HG03442 (cell line): ENCODE measurements around the gene ZNF609.

Experiments
- ATAC-seq: cut with Tn5 transposase; IDR thresholded peaks from one replicate; pipeline ENCODE4 v1.9.1; 2021; ENCODE audit warnings: mild to moderate bottlenecking, moderate library complexity; ENCODE audit not compliant: unreplicated experiment

ZNF609 gene

DNA sequence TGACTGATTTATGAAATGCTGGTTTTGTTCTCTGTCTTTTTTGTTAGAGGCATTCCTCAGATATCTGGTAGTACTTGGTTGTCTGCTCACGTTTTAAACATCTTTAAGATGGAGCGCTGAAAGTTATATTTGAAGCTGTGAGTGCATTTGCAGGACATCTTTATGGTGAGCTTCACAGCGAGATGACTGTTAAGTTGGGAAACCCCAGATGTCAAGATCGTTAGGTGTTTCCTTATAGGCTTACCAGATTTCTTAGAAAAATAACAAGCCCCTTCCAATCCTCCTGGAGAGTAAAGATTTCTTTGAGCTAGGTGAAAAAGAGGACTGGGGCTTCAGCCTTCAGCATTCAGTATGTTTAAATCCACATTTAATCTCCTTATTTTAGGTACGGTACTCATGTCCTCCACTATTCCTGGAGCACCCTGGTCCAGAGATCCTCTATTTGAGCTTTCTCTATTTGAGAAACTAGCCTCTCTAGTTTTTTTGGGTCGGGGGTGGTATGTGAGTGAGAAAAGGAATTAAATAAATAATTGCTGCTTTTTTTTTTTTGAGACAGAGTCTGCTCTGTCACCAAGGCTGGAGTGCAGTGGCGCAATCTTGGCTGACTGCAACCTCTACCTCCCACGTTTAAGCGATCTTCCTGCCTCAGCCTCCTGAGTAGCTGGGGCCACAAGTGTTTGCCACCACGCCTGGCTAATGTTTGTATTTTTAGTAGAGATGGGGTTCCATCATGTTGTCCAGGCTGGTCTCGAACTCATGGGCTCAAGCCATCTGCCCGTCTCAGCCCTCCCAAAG is 72.3 kb downstream of the ZNF609 start:
- no peak for ATAC-seq

DNA sequence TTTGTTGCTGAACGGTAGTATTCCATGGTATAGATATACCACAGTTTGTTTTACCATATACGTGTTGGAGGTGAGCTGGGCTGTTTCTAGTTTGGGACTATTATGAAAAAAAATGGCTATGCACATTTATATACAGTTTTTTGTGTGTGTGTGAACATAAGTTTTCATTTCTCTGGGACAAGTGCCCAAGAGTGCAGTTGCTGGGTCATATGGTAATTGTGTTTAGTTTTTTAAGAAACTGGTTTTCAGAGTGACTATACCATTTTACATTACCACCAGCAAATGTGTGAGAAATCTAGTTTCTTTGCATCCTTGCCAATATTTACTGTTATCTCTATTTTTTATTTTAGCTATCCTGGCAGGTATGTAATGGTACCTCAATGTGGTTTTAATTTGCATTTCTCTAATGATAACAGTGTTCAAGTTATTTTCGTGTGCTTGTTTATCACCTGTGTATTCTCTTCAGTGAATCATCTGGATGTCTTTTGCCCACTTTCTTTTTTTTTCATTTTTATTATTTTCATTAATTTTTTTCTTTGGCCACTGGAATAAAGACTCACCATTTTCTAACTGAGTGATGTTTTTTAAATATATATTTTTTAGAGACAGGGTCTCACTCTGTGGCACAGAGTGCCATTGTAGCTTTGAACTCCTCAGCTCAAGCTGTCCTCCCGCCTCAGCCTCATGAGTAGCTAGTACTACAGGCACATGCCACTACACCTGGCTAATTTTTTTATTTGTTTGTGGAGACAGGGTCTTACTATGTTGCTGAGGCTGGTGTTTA is 75.3 kb downstream of the ZNF609 start:
- no peak for ATAC-seq

DNA sequence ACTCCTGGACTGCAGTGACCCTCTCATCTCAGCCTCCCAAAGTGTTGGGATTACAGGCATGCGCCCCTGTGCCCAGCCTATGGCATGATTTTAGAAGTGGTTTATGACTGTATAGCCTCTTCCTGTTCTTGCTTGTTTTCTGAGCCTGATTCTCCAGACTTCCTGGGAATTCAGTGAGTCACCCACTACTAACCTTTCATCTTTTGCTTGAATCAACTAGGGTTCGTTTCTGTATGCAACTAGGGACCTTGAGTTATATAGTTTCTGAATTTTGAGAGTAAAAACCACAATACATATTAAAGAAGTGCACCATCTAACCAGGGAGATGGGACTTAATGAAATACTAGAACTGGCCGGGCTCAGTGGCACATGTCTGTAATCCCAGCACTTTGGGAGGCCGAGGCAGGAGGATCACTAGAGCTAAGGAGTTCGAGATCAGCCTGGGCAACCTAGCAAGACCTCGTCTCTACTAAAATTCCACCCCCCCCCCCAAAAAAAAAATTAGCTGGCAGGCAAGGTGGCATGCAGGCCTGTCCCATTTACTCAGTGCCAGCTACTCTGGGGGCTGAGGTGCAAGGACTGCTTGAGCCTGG is 76.0 kb downstream of the ZNF609 start:
- ATAC-seq: no peak

DNA sequence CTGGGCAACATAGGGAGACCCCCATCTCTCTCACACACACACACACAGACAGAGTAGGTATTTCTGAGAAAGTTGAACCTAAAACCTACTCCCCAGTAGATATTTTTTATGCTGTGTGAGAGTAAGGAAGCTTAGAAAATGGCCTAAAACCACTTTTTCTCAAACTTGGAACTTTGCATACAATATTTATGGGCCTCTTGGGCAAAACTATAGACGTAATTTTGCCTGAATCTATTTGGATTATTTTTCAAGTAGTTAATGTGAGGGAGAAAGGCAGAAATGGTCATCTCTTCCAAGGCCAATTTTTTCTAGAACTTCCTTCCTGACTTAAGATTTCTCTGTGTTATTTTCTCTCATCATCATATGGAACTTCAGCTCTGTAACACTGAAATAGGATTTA is 81.7 kb downstream of the ZNF609 start:
- no peak for ATAC-seq

DNA sequence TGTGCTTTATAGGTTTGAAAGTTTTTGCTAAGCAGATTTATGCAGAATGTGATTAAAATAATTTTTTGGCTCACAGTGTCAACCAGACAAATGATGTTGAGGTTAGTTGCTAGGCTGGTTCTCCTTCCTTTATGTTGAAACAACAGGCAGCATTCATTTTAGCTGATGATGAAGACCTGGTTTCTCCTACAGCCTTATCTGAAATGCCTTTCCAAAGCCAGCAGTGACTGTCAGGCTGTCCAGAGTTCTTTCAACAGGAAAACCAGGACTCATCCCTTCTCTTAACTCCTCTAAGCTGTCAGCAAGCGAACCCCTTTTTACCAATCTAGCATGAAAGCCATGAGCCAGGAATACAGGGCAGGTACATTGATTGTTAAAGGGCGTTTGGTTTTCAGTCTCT is 84.1 kb downstream of the ZNF609 start:
- no peak for ATAC-seq

DNA sequence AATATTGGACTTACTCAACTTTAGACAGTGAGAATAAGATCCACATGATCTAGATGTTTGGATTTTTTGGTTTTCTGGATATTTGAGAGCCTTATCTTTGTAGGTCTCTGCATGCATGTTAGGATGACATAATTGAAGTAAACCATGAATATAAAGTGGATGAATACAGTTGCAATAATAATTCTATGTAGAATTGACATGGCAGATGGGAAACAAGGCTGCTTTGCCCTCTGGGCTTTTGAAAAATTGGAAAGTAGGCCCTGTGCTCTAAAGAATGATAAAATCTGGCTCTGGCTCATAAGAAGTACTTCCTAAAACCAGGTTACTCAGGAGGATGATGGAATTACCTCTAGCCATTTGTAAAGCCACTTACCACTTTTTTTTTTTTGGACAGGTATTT is 86.9 kb downstream of the ZNF609 start:
- no peak for ATAC-seq

DNA sequence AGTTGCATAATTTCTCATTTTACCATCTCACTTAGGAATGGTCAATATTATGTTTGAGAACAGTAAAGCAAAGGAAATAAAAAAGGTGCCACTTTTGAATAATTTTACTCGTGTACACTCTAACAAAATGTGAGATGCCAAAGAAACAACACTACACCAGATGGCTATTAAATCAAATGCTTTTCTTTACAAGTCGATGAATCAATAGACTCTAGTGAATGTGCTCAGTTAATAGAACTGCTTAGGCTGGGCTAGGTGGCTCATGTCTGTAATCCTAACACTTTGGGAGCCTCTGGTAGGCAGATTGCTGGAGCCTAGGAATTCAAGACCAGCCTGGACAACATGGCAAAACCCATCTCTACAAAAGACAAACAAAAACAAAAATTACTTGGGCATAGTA is 87.9 kb downstream of the ZNF609 start:
- ATAC-seq: no peak

DNA sequence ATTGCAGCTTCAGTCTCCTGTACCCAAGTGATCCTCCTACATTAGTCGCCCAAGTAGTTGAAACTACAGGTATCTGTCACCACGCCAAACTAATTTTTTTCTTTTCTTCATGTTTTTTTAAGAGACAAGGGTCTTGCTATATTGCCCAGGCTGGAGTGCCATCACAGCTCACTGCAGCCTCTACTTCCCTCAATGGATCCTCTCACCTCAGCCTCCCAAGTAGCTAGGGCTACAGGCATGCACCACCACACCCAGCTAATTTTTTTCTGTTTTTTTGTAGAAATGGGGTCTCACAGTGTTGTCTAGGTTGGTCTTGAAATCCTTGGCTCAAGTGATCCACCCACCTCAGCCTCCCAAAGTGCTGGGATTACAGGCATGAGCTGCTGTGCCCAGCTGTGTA is 89.5 kb downstream of the ZNF609 start:
- no peak for ATAC-seq

DNA sequence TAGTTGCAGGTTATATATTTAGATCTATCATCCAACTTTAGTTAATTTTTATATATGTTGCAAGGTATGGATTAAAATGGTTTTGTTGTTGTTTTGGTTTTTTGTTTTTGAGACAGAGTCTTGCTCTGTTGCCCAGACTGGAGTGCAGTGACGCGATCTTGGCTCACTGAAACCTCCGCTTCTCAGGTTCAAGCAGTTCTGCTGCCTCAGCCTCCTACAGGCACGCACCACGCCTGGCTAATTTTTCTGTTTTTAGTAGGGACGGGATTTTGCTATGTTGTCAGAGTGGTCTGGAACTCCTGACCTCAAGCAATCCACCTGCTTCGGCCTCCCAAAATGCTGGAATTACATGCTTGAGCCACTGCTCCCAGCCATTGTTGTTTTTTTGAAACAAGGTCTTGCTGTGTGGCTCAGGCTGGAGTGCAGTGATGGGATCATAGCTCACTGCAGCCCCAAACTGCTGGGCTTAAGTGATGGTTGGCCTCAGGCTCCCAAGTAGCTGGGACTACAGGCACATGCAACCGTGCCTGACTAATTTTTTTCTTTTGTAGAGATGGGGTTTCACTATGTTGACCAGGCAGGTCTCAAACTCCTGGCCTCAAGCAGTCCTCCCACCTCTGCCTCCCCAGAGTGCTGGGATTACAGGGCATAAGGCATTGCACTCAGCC is 92.0 kb downstream of the ZNF609 start:
- no peak for ATAC-seq

DNA sequence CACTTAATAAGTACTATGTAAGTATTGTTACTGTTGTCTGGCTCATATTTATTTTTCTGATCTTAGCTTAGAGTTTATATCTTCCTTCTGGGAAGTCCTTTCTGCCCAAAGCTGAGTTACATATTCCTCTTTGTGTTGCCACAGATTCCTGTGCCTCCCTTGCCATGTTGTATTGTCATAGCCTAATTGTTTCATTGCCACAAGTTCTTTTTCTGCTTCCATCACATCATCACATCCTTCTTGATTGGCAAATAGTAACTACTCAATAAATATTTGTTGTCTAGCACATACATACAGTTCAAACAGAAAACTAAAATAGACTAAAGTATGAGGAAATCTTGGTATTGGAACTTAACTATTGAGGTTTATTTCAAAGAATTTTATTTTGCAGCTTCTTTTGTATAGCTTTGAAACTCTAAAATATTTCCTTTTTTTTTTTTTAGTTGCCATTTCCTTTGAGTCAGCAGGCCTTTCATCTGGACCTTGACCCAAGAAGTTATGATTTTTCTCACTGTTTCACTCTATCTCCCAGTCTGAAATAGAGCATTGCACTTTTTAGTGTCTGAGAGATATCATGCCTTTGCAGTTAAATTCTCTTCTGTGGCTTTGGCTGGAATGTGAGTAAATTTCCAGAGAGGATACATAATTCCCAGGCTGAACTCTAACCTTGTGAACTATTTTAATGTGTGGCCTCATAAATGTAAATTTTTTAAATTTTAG is 98.2 kb downstream of the ZNF609 start:
- ATAC-seq: no peak

DNA sequence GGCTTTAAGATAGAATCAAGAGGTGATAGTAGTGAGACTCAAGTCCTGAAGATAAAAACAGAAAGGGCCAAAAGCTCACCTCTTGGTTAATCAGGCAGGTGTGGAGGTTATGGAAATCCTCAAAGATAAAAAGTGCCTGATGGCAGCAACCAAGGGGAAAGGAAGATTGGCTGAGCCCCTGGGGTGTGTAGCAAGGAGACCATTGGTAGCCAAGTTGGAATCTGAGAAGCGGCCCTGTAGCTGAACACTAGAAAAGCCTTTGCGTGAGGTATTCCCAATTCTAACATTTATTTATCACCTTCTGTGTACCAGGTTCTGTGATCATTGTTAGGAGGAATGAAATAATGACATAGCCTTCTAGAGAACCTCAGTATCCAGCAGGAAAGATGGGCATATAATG is 98.9 kb downstream of the ZNF609 start:
- ATAC-seq: no peak

DNA sequence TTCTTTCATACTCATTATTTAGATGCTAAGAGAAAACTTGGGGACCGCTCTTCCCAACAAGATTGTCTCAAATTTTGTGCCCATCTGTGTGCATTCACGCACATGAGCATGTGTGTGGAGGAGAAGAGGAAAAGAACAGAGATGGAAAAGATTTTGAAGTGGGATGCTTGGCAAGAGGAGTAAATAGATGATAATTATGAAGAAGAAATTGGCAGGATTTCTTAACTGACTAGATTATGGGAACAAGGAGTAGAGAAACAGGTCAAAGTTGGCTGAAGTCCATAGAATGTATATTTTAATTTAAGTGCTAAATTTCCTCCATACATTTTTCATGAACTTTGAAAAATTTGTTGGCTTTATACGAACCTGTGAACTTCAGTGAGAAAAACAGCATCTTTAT is 100.1 kb downstream of the ZNF609 start:
- no peak for ATAC-seq

DNA sequence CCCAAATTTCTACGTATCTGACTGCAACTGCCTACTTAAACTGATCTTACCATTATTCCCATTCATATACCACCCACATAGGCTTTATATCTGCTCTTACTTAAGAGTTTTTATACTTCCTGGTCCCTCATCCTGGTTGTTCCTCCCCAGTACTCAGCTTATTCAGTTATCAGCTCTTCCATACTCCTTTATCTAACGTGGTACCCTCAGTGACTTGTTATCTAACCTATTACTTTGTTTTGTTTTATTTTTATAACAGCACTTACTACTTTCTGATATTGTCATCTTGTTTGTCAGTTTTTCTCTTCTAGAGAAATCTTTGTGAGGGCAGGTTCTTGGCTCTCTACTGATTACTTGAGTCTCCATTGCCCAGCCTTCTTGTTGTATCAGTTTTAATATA is 100.6 kb downstream of the ZNF609 start:
- no peak for ATAC-seq

DNA sequence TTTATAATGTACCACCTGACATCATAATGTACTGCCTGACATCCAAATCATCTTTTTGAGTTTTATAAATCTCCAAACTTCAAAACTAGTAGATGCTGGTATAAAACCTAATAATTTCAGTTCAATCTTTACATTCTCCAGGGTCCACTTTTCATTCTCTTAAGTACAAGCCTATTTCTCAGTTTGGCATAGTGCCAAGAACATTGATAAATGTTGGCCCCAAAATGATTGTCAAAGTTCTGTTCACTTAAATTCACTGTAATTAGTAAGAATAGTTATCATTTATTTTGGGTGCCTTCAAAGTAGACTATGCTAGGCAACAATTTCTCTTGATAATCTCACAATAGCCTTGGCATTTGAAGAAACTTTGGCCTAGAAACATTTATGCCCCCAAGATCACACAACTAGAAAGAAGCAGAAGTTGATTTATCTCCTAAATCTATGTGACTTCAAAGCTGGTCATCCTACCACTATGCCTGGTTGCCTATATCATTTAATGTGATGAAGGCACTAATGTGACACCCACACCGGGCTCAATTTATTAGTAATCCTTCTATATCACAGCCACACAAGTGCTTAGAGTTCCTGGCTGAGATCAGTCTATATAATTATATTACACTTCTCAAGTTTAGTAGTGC is 101.7 kb downstream of the ZNF609 start:
- no peak for ATAC-seq

DNA sequence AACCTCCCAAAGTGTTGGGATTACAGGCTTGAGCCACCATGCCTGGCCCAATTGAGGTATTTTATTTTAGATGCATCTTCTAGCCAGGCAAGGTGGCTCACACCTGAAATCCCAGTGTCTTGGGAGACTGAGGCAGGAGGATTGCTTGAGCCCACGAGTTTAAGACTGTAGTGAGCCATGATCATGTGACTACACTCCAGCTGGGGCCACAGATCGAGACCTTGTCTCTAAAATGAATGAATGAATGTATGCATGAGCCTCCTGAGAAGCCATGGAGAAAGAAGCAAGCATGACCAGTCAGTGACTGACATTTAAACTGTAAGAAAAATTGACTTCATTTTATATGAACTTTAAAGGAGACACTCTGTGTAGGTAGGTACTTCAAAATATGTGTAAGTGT is 105.7 kb downstream of the ZNF609 start:
- no peak for ATAC-seq

DNA sequence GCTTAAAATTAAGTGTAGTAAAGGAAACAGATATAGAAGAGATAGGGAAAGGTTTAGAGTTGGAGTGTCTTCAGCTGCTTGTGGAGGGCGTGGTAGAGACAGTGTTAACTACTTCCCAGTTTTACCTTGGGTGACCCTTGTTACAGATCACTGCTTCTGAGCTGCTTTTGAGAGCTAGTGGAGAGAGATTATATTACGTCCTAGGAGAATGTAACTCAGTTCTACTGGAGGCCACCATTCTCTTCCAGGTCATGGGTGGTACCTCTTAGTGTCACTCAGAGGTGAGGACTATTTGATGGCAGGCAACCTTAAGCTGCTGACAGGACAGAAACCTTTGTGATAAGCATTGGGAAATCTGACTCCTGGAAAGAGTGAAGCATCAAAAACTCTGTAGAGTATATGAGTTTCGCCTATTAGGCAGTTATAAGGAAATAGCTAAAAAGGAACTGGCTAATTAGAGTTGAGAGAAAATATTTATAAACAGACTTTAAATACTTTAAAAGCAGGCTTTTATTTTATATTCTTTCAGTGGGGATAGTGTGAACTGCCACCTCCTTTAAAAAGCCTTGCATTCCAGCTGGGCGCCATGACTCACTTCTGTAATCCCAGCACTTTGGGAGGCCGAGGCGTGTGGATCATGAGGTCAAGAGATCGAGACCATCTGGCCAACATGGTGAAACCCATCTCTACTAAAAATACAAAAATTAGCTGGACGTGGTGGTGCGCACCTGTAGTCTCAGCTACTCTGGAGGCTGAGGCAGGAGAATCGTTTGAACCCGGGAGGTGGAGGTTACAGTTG is 106.5 kb downstream of the ZNF609 start:
- no peak for ATAC-seq

DNA sequence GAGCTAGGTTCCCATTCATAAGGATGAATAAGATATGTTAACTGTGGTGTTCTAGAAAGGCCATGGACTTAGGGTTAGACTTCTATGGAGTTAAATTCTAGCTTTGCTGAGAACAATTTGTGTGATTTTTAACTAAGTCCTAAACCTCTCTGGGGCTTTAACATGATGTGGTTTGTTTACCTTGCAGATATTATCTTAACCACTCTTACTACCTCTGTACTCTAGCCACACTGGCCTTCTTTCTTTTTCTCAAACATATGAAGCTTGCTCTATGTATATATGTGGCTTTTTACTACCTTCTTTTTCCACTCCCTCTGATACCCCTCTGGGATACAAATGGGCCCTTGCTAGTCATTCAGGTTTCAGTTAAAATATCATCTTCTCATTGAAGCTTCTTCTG is 108.4 kb downstream of the ZNF609 start:
- no peak for ATAC-seq

DNA sequence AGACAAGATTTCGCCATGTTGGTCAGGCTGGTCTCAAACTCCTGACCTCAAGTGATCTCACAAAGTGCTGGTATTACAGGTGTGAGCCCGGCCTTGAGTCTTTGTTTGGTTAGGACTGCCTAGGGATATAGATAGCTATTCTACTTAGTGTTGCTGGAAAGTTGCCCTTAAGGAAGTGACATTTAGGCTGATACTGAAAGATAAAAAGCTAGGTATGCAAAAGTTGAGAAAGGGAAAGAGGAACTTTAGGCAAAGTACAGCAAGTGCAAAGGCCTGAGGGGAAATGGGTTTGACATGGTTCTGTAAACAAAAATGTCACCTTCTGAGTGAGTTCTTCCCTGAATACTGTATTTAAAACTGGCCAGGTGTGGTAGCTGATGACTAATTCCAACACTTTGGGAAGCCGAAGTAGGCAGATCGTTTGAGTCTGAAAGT is 111.5 kb downstream of the ZNF609 start:
- ATAC-seq: no peak

DNA sequence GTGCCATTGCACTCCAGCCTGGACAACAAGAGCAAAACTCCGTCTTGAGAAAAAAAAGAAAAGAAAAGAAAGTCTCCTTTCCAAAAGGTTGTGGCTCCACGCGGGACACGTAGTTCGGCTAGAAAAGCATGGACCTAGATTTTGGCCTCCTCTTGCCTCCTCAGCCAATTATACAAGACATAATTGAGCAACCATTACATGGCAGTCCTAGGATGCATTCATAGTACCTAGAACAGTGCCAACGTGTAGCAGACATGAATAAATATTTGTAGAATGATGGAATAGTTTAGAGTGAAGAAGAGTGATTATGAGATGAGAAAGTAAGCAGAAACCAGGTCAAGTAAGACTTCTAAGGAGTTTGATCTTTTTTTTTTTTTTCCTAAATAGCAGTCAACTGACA is 112.5 kb downstream of the ZNF609 start:
- no peak for ATAC-seq
